ENCODE measurements around the gene ARMC10. TPM values are rescaled to one million over a fixed set of nuclear protein-coding genes. Genes with fewer than 3 reads are reported as not detected.

The ARMC10 gene
- total RNA-seq, 1 donor from 2014 or later = 43.7 TPM

- no peak for TF ChIP-seq CTCF (IDR thresholded peaks at IDR 0.05; ENCODE audit: unreplicated experiment)
- H3K4me3 Mint-ChIP-seq (ENCODE audit: low read depth) = no peak overlapping the region
- peaks cover 11% of the 10 kb centered on the region for H3K36me3 Mint-ChIP-seq (ENCODE audit: insufficient read depth)
- no peaks in the 10 kb centered on the region for H3K27me3 Mint-ChIP-seq
- no peak overlapping the region for H3K27ac Mint-ChIP-seq
- H3K4me1 Mint-ChIP-seq (ENCODE audit: low read depth) = no peaks in the 10 kb centered on the region
- H3K9me3 Mint-ChIP-seq (ENCODE audit: low read depth) = no peaks in the 10 kb centered on the region
- DNase-seq (ENCODE audit: low spot score, unreplicated experiment) = no peak
Observed at GRCh38 chr7:103119791-103120291, 44.9 kb downstream of the ARMC10 start.

GRCh38 chr7:103120362-103120761 lies 45.4 kb downstream of the ARMC10 start:
- Mint-ChIP-seq H3K9me3 (ENCODE audit: low read depth) (no peaks in the 10 kb centered on the region), H3K4me3 (ENCODE audit: low read depth) (no peak overlapping the region), H3K27me3 (no peaks in the 10 kb centered on the region), H3K4me1 (ENCODE audit: low read depth) (no peaks in the 10 kb centered on the region), H3K27ac (no peak overlapping the region), H3K36me3 (ENCODE audit: insufficient read depth) (peaks cover 11% of the 10 kb centered on the region)
- no peak for TF ChIP-seq CTCF (IDR thresholded peaks at IDR 0.05; ENCODE audit: unreplicated experiment)
- no peak for DNase-seq (ENCODE audit: low spot score, unreplicated experiment)

- Mint-ChIP-seq H3K9me3 (ENCODE audit: low read depth) (no peaks in the 10 kb centered on the region), H3K4me3 (ENCODE audit: low read depth) (no peak overlapping the region), H3K27ac (no peak overlapping the region), H3K4me1 (ENCODE audit: low read depth) (no peaks in the 10 kb centered on the region), H3K27me3 (no peaks in the 10 kb centered on the region), H3K36me3 (ENCODE audit: insufficient read depth) (peaks cover 15% of the 10 kb centered on the region)
- no peak for DNase-seq (ENCODE audit: low spot score, unreplicated experiment)
- TF ChIP-seq CTCF (IDR thresholded peaks at IDR 0.05; ENCODE audit: unreplicated experiment) = no peak
Observed at GRCh38 chr7:103121641-103122040, 46.7 kb downstream of the ARMC10 start.

- no peaks in the 10 kb centered on the region for H3K27me3 Mint-ChIP-seq
- H3K9me3 Mint-ChIP-seq (ENCODE audit: low read depth) = no peaks in the 10 kb centered on the region
- no peak for TF ChIP-seq CTCF (IDR thresholded peaks at IDR 0.05; ENCODE audit: unreplicated experiment)
- peaks cover 27% of the 10 kb centered on the region for H3K36me3 Mint-ChIP-seq (ENCODE audit: insufficient read depth)
- H3K4me1 Mint-ChIP-seq (ENCODE audit: low read depth) = no peaks in the 10 kb centered on the region
- no peak for DNase-seq (ENCODE audit: low spot score, unreplicated experiment)
- no peak overlapping the region for H3K27ac Mint-ChIP-seq
- H3K4me3 Mint-ChIP-seq (ENCODE audit: low read depth) = no peak overlapping the region
Observed at GRCh38 chr7:103123529-103123928, 48.6 kb downstream of the ARMC10 start.

- DNase-seq (ENCODE audit: low spot score, unreplicated experiment) = no peak
- H3K4me1 Mint-ChIP-seq (ENCODE audit: low read depth) = no peaks in the 10 kb centered on the region
- no peak for TF ChIP-seq CTCF (IDR thresholded peaks at IDR 0.05; ENCODE audit: unreplicated experiment)
- no peak overlapping the region for H3K27ac Mint-ChIP-seq
- H3K36me3 Mint-ChIP-seq (ENCODE audit: insufficient read depth) = peaks cover 27% of the 10 kb centered on the region
- H3K4me3 Mint-ChIP-seq (ENCODE audit: low read depth) = no peak overlapping the region
- no peaks in the 10 kb centered on the region for H3K9me3 Mint-ChIP-seq (ENCODE audit: low read depth)
- H3K27me3 Mint-ChIP-seq = no peaks in the 10 kb centered on the region
Observed at GRCh38 chr7:103124429-103124979, 49.6 kb downstream of the ARMC10 start.
